GM12874 (cell line): ENCODE results near the gene DBNDD1.

Experiments used
- TF ChIP-seq, protein P1 (sequence below): IDR thresholded peaks from 2 replicates; pipeline ENCODE4 v1.5.1; 2011; ENCODE audit warnings: low read depth, mild to moderate bottlenecking, control low read depth, low read length, moderate library complexity; ENCODE audit not compliant: insufficient read depth

The DBNDD1 gene

DNA sequence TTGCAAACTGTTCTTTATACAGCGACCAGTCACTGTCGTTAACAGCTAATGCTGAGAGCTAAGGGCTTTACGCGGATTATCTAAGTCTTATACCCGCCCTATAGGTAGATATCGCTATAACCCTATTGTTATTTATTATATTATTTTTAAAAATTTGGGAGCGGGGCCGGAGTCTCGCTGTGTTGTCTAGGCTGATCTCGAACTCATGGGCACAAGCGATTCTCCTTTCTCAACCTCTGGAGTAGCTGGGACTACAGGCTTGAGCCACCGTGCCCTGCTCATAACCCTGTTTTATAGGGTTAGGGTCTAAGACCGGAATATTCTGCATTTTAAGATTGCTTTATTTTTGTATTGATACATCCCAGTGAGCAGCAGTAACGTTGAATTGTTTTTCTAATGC is 46.0 kb downstream of the DBNDD1 start:
- TF ChIP-seq, protein P1, sequence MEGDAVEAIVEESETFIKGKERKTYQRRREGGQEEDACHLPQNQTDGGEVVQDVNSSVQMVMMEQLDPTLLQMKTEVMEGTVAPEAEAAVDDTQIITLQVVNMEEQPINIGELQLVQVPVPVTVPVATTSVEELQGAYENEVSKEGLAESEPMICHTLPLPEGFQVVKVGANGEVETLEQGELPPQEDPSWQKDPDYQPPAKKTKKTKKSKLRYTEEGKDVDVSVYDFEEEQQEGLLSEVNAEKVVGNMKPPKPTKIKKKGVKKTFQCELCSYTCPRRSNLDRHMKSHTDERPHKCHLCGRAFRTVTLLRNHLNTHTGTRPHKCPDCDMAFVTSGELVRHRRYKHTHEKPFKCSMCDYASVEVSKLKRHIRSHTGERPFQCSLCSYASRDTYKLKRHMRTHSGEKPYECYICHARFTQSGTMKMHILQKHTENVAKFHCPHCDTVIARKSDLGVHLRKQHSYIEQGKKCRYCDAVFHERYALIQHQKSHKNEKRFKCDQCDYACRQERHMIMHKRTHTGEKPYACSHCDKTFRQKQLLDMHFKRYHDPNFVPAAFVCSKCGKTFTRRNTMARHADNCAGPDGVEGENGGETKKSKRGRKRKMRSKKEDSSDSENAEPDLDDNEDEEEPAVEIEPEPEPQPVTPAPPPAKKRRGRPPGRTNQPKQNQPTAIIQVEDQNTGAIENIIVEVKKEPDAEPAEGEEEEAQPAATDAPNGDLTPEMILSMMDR, result no peak

DNA sequence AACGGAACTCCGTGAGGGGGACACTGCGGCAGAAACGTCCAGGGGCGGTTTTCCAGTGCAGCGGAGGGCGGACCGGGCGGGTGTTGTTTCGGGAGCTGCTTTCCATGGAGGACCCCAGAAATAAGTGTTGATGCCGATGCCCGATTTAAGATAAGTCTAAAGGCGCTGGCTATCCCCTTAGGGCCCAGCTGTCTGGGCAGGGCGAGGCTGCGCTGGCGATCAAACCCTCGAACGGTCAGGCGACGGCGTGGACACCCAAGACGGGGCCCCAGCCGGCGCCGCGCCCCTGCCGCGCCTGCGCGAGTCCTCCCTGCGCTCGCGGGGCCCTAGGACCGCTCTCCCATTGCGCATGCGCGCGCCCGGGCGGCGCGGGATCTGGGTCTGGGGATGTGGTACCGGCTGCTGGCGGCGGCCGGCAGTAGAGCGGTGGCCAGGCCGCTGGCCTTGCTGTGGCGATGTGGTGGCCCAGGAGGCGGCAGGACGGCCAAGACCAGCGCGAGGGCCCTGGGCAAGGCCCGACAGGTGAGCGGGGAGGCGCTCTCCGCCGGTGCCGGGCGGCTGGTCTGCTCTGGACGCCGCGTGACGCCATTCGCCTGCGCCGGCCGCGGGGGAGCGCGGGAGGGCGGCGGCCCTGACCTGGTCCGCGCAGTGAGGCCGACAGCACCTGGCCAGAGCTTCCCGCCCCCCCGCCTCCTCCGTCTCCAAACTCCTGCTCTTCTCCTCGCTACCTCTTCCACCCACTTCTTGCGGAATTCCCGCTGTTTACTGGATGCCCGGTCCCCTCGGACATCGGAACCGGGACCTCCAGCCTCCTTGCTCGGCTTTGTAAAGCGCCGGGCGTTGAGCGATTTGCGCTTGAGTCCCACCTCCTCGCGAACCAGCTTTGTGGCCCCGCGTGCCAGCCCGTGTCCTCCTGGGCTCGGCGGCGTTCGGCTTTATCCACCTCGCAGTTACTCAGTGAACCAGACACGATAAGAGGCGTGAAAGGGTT is 46.7 kb downstream of the DBNDD1 start:
- TF ChIP-seq, protein P1, result no peak

DNA sequence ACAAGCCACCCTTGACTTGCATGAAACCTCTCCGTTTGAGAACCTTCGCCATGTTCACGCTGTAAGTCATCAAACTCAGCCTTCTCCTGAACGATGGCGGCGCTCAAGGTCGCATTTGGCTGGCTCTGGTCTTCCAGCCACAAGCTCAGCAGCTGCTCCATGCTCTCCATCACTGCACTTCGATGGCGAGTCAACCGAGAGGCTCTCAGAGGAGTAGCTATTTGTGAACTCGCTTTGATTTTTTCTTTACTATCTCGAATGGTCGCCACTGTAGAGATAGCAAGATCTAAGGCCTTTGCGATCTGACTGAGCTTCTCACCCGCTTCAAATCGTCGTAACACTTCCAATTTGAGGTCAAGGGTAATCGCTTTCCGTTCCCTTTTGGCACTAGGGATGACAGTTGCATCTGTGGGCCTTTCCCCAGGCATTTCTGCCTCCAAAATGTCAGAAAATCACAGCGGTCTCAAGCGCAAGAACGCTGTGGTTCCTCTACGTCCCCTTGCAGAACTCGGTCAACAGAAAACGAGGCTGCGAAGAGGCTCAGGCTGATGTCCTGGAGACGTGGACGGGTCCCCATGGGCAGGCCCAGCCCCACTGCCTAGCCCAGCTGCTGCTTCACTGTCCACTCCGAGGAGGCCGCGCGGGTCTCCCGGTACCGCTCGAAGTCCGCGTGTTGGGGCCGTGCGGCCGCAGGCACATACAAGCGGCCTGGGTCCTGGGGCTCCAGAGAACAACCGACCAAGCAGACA is 47.6 kb downstream of the DBNDD1 start:
- TF ChIP-seq, protein P1, result no peak

DNA sequence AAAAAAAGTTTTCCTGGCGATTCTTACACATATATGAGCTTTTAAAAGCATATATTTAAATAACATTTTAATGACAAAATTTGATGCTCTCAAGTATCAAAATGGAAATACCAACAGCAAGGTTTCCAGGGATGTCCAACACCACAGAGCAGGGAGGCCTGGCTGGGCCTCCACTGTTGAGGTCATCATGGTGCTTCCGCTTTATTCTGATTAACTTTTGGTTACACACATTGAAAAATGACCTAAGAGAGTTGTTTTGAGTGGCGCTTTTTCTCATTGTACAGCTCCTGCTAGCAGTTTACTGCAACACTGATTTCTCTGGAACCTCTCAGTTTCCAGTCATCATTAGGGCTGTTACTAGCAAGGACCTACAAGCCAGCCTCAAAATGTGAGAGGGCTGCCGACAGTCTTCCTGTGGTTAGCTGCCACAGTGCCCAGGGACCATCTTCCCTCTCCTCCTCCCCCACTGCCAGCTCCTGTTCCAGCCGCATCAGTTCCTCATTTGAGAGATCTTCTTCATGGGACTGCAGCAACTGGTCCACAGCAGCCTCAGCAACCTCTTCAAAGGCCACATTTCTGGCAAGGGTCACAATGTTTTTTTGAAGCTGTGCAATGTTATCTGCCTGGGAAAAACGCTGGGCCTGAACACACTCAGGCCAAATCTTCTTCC is 49.4 kb downstream of the DBNDD1 start:
- TF ChIP-seq, protein P1, result no peak

DNA sequence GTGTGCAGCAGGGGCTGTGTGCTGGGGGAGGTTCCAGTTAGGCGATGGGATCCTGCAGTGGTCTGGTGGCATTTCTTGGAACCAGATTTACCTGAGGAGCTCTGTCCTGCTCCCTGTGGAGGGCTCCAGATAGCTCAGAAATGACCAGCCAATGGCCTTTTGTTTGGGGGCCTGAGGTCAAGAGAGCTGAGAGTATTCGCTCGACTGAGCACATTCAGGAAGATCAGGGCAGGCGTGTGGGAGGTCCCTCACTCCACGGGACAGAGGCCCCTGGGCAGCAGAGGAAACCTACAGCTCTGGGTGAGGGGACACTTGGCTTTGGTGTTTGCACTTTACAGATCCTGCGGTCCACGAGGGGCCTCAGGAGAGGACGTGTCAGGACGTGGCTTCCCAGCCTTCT is 52.5 kb downstream of the DBNDD1 start:
- TF ChIP-seq, protein P1, result no peak

DNA sequence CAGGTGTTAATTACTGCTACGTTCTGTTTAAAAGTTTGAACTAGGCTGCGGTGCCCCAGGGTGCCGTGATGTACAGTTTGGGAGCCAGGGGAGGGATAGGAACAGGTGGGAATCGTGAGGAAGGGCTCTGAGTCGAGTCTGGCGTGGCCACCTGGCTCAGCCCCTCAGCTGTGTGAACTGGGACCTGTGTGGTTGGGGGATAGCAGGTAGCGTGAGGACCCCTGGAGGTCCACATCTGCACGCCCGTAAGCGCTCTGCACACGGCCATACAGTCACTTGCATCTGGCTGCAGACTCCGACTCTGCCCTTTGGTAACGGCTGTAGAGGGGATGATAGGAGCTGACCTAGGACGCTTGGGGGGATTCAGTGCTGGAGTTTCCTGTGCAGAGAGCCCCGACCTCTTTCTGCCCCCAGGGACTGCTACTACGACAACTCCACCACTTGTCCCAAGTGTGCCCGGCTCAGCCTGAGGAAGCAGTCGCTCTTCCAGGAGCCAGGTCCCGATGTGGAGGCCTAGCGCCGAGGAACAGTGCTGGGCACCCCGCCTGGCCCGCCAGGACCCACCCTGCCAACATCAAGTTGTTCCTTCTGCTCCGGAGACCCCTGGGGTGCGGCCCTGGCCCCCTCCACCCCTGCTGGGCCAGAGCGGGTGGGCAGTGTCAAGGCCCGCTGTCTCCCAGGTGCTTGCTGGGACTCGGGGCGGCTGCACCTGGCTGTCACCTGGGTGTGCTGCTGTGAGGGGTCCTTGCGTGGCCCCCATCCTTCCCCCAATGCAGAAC is 53.6 kb downstream of the DBNDD1 start:
- TF ChIP-seq, protein P1, result no peak
